ENCODE results near the gene CBY3. TPM values are rescaled to one million over a fixed set of nuclear protein-coding genes. Genes with fewer than 3 reads are reported as not detected.
"Not testable (repeated sequence)": the region's sequence is repeated elsewhere in the genome, so short reads cannot be mapped to it uniquely, and the experiment has no call there.

The CBY3 gene
- not detected for total RNA-seq

DNA sequence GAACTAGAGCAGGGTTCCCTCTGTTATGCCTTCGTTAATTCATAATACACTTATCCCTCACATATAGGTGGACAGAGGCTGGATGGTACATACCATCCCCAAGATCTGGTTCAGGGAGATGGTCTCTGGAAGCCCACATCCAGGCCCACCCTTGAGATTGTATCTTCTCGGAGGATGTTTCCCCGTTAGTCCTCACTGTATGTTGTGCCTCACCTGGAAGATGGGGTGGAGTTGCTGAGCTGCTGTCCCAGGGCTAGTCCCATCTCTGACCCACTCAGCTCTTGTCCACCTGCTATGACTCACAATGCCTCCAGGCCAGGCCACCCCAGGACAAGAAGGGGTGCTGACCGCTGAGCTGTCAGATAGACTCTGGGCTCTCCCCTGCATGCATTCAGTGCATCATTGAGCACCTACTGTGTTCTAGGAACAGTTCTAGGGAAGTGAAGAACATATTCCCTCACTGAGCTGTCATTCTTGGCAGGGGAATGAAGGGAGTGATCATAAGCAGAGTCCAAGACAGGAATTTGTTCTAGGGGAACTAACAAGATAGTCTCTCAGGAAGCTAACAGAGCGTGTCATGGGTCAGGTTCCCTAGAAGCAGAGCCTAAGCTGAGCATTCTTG lies at the start of gene CBY3:
CBY3 (minus strand) TSS at position 255 of the 622 bp plus-strand sequence; CDS start at position 139, 116 bp downstream.
- no peak for DNase-seq (ENCODE audit: low spot score)

GRCh38 chr5:179730356-179730755 lies 49.5 kb upstream of the CBY3 start:
- DNase-seq (ENCODE audit: low spot score) = no peak

GRCh38 chr5:179729727-179730126 lies 48.9 kb upstream of the CBY3 start:
- no peak for DNase-seq (ENCODE audit: low spot score)

- DNase-seq (ENCODE audit: low spot score) = no peak
Observed at GRCh38 chr5:179729303-179729702, 48.5 kb upstream of the CBY3 start.

GRCh38 chr5:179727106-179727505 lies 46.3 kb upstream of the CBY3 start:
- DNase-seq (ENCODE audit: low spot score) = no peak

GRCh38 chr5:179724163-179724562 lies 43.3 kb upstream of the CBY3 start:
- DNase-seq (ENCODE audit: low spot score) = no peak

- no peak for DNase-seq (ENCODE audit: low spot score)
Observed at GRCh38 chr5:179720222-179720621, 39.4 kb upstream of the CBY3 start.

GRCh38 chr5:179716286-179716685 lies 35.5 kb upstream of the CBY3 start:
- no peak for DNase-seq (ENCODE audit: low spot score)

- DNase-seq (ENCODE audit: low spot score) = no peak
Observed at GRCh38 chr5:179700401-179700918, 19.6 kb upstream of the CBY3 start.

DNA sequence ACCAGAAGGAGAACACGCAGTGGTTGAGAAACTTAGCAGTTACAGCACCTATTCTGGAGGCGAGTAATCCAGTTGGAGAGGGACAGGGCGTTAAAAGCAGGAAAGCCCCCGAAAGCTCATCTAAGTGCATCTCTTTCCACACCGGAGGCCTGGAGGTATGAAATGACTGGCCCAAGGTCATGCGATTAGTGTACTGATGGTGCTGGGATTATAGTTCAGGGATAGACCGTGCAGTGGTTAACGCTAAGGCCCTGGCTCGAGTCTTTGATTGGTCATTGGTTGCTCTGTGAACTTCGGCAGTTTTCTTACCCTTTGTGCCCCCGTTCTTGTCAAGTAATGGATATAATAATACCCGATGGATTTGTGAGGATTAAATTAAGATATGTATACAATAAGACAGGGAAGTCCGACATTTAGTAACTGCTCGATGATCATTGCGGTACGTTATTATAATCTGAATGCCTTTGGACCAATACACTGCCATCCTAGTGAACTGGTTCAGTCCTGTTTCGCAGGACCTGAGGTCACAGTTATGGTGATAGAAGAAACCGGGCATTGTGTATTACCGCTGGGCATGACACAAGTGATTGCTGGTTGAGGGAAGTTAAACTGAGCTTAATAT lies 18.9 kb upstream of the CBY3 start:
- peak; percentile 42 for DNase-seq (ENCODE audit: low spot score)

DNA sequence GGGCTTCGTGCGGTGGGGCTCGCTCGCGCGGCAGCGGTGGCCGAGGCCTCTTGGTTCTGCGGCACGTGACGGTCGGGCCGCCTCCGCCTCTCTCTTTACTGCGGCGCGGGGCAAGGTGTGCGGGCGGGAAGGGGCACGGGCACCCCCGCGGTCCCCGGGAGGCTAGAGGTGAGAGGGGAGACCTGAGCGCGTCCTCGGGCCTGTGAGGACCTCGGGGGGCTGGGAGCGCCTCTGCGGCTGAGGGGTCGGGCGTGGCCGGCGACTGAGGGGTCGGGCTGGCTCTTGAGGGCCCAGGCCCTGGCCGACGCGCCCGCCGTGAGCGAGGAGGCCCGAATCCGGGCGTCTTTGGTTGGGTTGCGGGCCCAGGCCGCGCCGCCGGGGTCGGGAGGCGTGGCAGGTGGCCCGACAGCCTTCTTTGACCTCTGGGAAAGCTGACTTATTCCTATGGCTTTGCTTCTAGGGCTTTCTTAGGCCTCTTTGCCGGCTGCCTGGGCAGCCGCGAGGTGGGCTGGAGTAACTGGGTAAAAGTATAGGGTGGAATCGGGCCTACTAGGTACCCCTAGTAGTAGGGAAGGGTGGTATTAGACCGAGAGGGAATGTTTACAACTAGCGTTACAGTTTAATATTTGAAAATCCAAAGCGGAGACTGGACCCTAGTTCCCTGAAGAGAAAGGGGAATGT lies 18.2 kb upstream of the CBY3 start, which contains the start of gene CANX:
CANX (plus strand) TSS at position 33 of the 681 bp plus-strand sequence. CDS start 6,715 bp downstream, outside the sequence.
- DNase-seq (ENCODE audit: low spot score) = no peak

DNA sequence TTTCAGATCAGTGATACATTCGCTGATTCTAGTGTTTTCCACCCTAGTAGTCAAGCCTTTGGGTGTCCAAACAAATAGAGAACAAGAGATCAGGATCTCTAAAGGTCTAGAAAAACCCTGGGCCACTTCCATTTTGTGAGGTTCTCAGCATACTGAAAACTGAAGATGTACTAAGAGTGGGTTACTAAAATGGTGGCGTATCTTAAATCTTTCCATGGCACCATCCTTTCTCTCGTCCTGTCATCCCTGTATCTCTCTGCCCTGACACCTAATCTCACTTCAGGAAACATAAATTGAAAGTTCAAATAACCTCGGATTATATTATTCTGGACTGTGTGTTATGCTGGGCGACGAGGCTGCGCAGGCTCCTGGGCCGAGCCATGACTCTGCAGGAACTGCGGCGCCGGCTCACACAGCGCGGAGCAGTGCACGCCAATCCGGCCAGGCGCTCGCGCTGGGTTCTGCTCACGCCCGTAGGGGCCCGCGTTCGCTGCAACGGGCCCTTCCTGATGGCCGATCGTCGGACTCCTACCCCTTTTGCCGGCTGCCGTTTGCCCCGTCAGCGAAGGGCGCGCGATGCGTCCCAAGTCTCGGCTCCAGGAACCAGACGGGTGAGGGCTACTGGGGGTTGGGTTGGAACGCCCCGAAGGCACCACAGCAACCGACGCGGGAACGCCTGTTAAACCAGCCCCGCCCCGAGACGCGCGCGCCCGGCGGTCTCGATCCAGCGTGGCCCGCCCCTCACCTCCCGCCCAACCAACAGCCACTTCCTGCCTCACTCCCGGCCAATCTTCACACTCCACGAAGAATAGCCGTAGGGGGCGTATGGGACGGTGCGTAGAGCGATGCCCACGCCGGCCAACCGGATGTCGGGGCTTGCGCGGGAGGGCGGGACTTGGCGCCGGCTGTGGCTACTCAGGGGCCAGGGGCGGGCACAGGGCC lies 17.4 kb upstream of the CBY3 start:
- peak; percentile 99 for DNase-seq (ENCODE audit: low spot score)

GRCh38 chr5:179697543-179697942 lies 16.7 kb upstream of the CBY3 start:
- DNase-seq (ENCODE audit: low spot score) = not testable (repeated sequence)

DNA sequence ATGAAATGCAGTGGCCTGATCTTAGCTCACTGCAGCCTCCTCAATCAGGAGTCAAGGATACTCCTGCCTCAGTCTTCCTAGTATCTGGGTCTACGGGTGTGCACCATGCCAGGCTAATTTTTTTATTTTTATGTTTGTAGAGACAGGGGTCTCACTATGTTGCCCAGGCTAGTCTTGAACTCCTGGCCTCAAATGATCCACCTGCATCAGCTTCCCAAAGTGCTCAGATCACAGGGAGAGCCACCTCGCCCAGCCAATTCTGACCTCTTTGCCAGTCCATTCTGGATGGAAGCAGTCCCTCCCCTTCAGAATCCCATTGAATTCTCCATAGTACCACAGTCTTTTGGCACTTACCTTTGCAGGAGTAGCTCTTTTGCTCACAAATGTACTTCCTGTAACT lies 16.3 kb upstream of the CBY3 start:
- no peak for DNase-seq (ENCODE audit: low spot score)

DNA sequence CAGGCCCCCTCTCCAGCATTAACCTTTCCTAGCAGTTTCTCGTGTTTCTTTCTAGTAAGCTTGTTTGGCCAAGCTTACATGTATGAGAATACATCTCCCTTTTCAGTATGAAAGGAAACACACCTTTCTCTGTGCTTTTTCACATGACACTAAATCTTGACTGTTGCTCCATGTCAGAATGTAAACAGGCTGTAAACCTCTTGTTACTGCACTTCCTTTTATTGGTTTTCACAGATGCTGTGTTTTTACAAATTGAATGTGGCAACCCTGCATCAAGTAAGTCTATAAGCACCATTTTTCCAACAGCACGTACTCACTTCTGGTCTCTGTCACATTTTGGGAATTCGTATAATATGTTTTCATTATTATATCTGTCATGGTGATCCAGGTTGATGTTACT lies 15.8 kb upstream of the CBY3 start:
- DNase-seq (ENCODE audit: low spot score) = no peak

- DNase-seq (ENCODE audit: low spot score) = no peak
Observed at GRCh38 chr5:179694561-179694960, 13.7 kb upstream of the CBY3 start.

DNA sequence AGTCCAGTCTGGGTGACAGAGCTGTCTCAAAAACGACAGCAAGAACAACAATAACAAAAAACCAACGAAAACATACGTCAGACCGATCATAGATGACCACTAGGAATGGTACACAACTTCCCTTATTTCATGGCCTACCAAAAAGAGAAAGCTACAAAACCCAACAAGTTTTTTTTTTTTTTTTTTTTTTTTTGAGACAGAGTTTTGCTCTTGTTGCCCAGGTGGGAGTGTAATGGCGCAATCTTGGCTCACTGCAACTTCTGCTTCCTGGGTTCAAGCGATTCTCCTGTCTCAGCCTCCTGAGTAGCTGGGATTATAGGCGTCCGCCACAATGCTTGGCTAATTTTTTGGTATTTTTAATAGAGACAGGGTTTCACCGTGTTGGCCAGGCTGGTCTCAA lies 8.4 kb upstream of the CBY3 start:
- not testable (repeated sequence) for DNase-seq (ENCODE audit: low spot score)

- no peak for DNase-seq (ENCODE audit: low spot score)
Observed at GRCh38 chr5:179680014-179680779, 637 bp downstream of the CBY3 start.

- DNase-seq (ENCODE audit: low spot score) = peak; percentile 78
Observed at GRCh38 chr5:179679014-179679674, 1.7 kb downstream of the CBY3 start.
